ENCODE data around the gene BANP. TPM values are rescaled to one million over a fixed set of nuclear protein-coding genes. Genes with fewer than 3 reads are reported as not detected.
"Not testable (repeated sequence)": the region's sequence is repeated elsewhere in the genome, so short reads cannot be mapped to it uniquely, and the experiment has no call there.

BANP gene
- total RNA-seq, 5 donors from 2014 or later (not counting 1 experiment from before 2014, with no cell fraction given), result 57.1 to 81.9 (median 69.4) TPM

GRCh38 chr16:87932475-87933139 is 18.6 kb upstream of the BANP start:
- DNase-seq; H3K9me3 Mint-ChIP-seq; H3K4me3 ChIP-seq (ENCODE audit: control insufficient read depth in 1 of 2, extremely low read depth in 1 of 2, low read length in 1 of 2); H3K27ac ChIP-seq (ENCODE audit: low read length); POLR2A ChIA-PET; H3K27ac Mint-ChIP-seq; ATAC-seq (replicated peaks in 1 of 4); CTCF ChIA-PET; H3K4me3 Mint-ChIP-seq; H3K27me3 Mint-ChIP-seq; H3K36me3 Mint-ChIP-seq; H3K4me1 ChIP-seq (ENCODE audit: control insufficient read depth in 1 of 2, extremely low read depth in 1 of 2, insufficient read depth in 2 of 2, low read length in 2 of 2); H3K4me1 Mint-ChIP-seq; H3K36me3 ChIP-seq (ENCODE audit: control insufficient read depth in 2 of 2, extremely low read depth in 1 of 2, insufficient read depth in 1 of 2, low read length in 1 of 2); H3K27me3 ChIP-seq (replicated peaks in 1 of 2; ENCODE audit: control insufficient read depth in 2 of 2, extremely low read depth in 1 of 2, insufficient read depth in 2 of 2, low read length in 1 of 2); H3K9me3 ChIP-seq: not testable (repeated sequence)
- 92% methylated on average over 11 of the region's 17 CpGs for WGBS (ENCODE audit: insufficient coverage)

- Histone ChIP-seq H3K36me3 (ENCODE audit: control insufficient read depth in 2 of 2, extremely low read depth in 1 of 2, insufficient read depth in 1 of 2, low read length in 1 of 2) (no peaks in the 10 kb centered on the region), H3K27ac (ENCODE audit: low read length) (no peak overlapping the region), H3K4me1 (ENCODE audit: control insufficient read depth in 1 of 2, extremely low read depth in 1 of 2, insufficient read depth in 2 of 2, low read length in 2 of 2) (no peaks in the 10 kb centered on the region), H3K9me3 (no peaks in the 10 kb centered on the region), H3K4me3 (ENCODE audit: control insufficient read depth in 1 of 2, extremely low read depth in 1 of 2, low read length in 1 of 2) (no peak overlapping the region), H3K27me3 (replicated peaks in 1 of 2; ENCODE audit: control insufficient read depth in 2 of 2, extremely low read depth in 1 of 2, insufficient read depth in 2 of 2, low read length in 1 of 2) (peaks cover 0 to 8% of the 10 kb centered on the region in 2 experiments)
- WGBS (ENCODE audit: insufficient coverage), result 83% methylated on average over 2 of the region's 3 CpGs
- Mint-ChIP-seq H3K9me3 (no peaks in the 10 kb centered on the region), H3K4me1 (no peaks in the 10 kb centered on the region), H3K4me3 (no peak overlapping the region), H3K36me3 (no peaks in the 10 kb centered on the region), H3K27me3 (peaks cover 0 to 2% of the 10 kb centered on the region in 2 donors), H3K27ac (no peak overlapping the region)
- POLR2A ChIA-PET, result no interaction called here
- no peak for DNase-seq
- CTCF ChIA-PET, result no interaction called here
- no peak for ATAC-seq (replicated peaks in 1 of 4)
Observed at GRCh38 chr16:87933140-87933495, 18.1 kb upstream of the BANP start.

- H3K36me3 ChIP-seq (ENCODE audit: control insufficient read depth in 2 of 2, extremely low read depth in 1 of 2, insufficient read depth in 1 of 2, low read length in 1 of 2); POLR2A ChIA-PET; ATAC-seq (replicated peaks in 1 of 4); H3K4me1 Mint-ChIP-seq; H3K27me3 Mint-ChIP-seq; H3K4me1 ChIP-seq (ENCODE audit: control insufficient read depth in 1 of 2, extremely low read depth in 1 of 2, insufficient read depth in 2 of 2, low read length in 2 of 2); H3K27ac ChIP-seq (ENCODE audit: low read length); H3K4me3 Mint-ChIP-seq; H3K4me3 ChIP-seq (ENCODE audit: control insufficient read depth in 1 of 2, extremely low read depth in 1 of 2, low read length in 1 of 2); DNase-seq; H3K9me3 ChIP-seq; H3K27ac Mint-ChIP-seq; H3K27me3 ChIP-seq (replicated peaks in 1 of 2; ENCODE audit: control insufficient read depth in 2 of 2, extremely low read depth in 1 of 2, insufficient read depth in 2 of 2, low read length in 1 of 2); H3K36me3 Mint-ChIP-seq; H3K9me3 Mint-ChIP-seq; CTCF ChIA-PET: not testable (repeated sequence)
- WGBS (ENCODE audit: insufficient coverage), result 72% methylated on average over 13 of the region's 19 CpGs
Observed at GRCh38 chr16:87934752-87935425, 16.3 kb upstream of the BANP start.

GRCh38 chr16:87936016-87936374 is 15.2 kb upstream of the BANP start:
- H3K4me3 Mint-ChIP-seq; H3K4me1 ChIP-seq (ENCODE audit: control insufficient read depth in 1 of 2, extremely low read depth in 1 of 2, insufficient read depth in 2 of 2, low read length in 2 of 2); H3K27me3 ChIP-seq (replicated peaks in 1 of 2; ENCODE audit: control insufficient read depth in 2 of 2, extremely low read depth in 1 of 2, insufficient read depth in 2 of 2, low read length in 1 of 2); H3K27ac ChIP-seq (ENCODE audit: low read length); H3K9me3 Mint-ChIP-seq; H3K27ac Mint-ChIP-seq; H3K36me3 Mint-ChIP-seq; H3K4me1 Mint-ChIP-seq; H3K27me3 Mint-ChIP-seq; CTCF ChIA-PET; H3K4me3 ChIP-seq (ENCODE audit: control insufficient read depth in 1 of 2, extremely low read depth in 1 of 2, low read length in 1 of 2); POLR2A ChIA-PET; DNase-seq; H3K9me3 ChIP-seq; H3K36me3 ChIP-seq (ENCODE audit: control insufficient read depth in 2 of 2, extremely low read depth in 1 of 2, insufficient read depth in 1 of 2, low read length in 1 of 2); ATAC-seq (replicated peaks in 1 of 4): not testable (repeated sequence)
- 92% methylated on average over 7 of the region's 14 CpGs for WGBS (ENCODE audit: insufficient coverage)

- ATAC-seq (replicated peaks in 1 of 4), result no peak
- WGBS (ENCODE audit: insufficient coverage), result 93% methylated on average over 13 of the region's 15 CpGs
Observed at GRCh38 chr16:87936375-87937230, 14.6 kb upstream of the BANP start, which contains the start of gene CA5A. CA5A (minus strand) TSS chr16:87936529; CDS start chr16:87936450, 79 bp downstream.

GRCh38 chr16:87937231-87937542 is 14.0 kb upstream of the BANP start:
- CTCF ChIA-PET, result interaction anchor here in 1 of 2 donors (0.6 kb wide), 1 partner anchor 63 kb away, joined by 3 read pairs; no protein-coding TSS in a partner anchor
- POLR2A ChIA-PET; H3K9me3 Mint-ChIP-seq; H3K27ac ChIP-seq (ENCODE audit: low read length); H3K4me1 ChIP-seq (ENCODE audit: control insufficient read depth in 1 of 2, extremely low read depth in 1 of 2, insufficient read depth in 2 of 2, low read length in 2 of 2); H3K4me3 ChIP-seq (ENCODE audit: control insufficient read depth in 1 of 2, extremely low read depth in 1 of 2, low read length in 1 of 2); H3K27me3 Mint-ChIP-seq; DNase-seq; H3K36me3 Mint-ChIP-seq; H3K27me3 ChIP-seq (replicated peaks in 1 of 2; ENCODE audit: control insufficient read depth in 2 of 2, extremely low read depth in 1 of 2, insufficient read depth in 2 of 2, low read length in 1 of 2); H3K4me1 Mint-ChIP-seq; H3K36me3 ChIP-seq (ENCODE audit: control insufficient read depth in 2 of 2, extremely low read depth in 1 of 2, insufficient read depth in 1 of 2, low read length in 1 of 2); H3K27ac Mint-ChIP-seq; H3K4me3 Mint-ChIP-seq; H3K9me3 ChIP-seq; ATAC-seq (replicated peaks in 1 of 4): not testable (repeated sequence)
- 90% methylated on average over 4 of the region's 7 CpGs for WGBS (ENCODE audit: insufficient coverage)

More at GRCh38 chr16:87936375-87937230, 14.6 kb upstream of the BANP start, which contains the start of gene CA5A:
- Histone ChIP-seq H3K4me1 (ENCODE audit: control insufficient read depth in 1 of 2, extremely low read depth in 1 of 2, insufficient read depth in 2 of 2, low read length in 2 of 2) (no peaks in the 10 kb centered on the region), H3K9me3 (no peaks in the 10 kb centered on the region), H3K4me3 (ENCODE audit: control insufficient read depth in 1 of 2, extremely low read depth in 1 of 2, low read length in 1 of 2) (no peak within 1 kb of the TSS), H3K36me3 (ENCODE audit: control insufficient read depth in 2 of 2, extremely low read depth in 1 of 2, insufficient read depth in 1 of 2, low read length in 1 of 2) (no peaks in the 10 kb centered on the region), H3K27me3 (replicated peaks in 1 of 2; ENCODE audit: control insufficient read depth in 2 of 2, extremely low read depth in 1 of 2, insufficient read depth in 2 of 2, low read length in 1 of 2) (peaks cover 0 to 3% of the 10 kb centered on the region in 2 experiments), H3K27ac (ENCODE audit: low read length) (no peak within 1 kb of the TSS)
- Mint-ChIP-seq H3K27me3 (peaks cover 0 to 4% of the 10 kb centered on the region in 2 donors), H3K27ac (no peak within 1 kb of the TSS), H3K9me3 (peaks cover 0 to 4% (median 0%) of the 10 kb centered on the region in 3 donors), H3K4me3 (no peak within 1 kb of the TSS), H3K4me1 (no peaks in the 10 kb centered on the region), H3K36me3 (no peaks in the 10 kb centered on the region)
- CTCF ChIA-PET, result interaction anchor here in 1 of 2 donors (0.6 kb wide), 1 partner anchor 62 kb away, joined by 3 read pairs; no protein-coding TSS in a partner anchor
- POLR2A ChIA-PET, result no interaction called here
- no peak for DNase-seq
